GM12878 (cell line): ENCODE results near the gene GAB3.

Experiments used
- CHD1 ChIP-seq: IDR thresholded peaks from 2 replicates; pipeline ENCODE4 v1.6.1; 2012; ENCODE audit warnings: low read depth, low read length, improper control_type of control experiment
- CREM ChIP-seq: IDR thresholded peaks from 2 replicates; pipeline ENCODE4 v1.6.1; 2014; ENCODE audit warnings: antibody characterized with exemption, low read depth
- NKRF ChIP-seq: fragments of 450-650 bp; conservative IDR thresholded peaks from 2 replicates; pipeline ENCODE4 v1.6.1; 2017; ENCODE audit warnings: mild to moderate bottlenecking, moderate library complexity
- USF1 ChIP-seq: IDR thresholded peaks from 2 replicates; pipeline ENCODE4 v1.6.1; 2011; ENCODE audit warnings: borderline replicate concordance, low read depth, mild to moderate bottlenecking, moderate library complexity, mixed read lengths, low read length; ENCODE audit not compliant: insufficient read depth; ENCODE audit errors: extremely low read length
- ZSCAN29 ChIP-seq: fragments of 450-650 bp; IDR thresholded peaks from 2 replicates; pipeline ENCODE4 v1.6.1; 2017; ENCODE audit warnings: mild to moderate bottlenecking, moderate library complexity
- TF ChIP-seq, protein P1 (sequence below): fragments of 450-650 bp; IDR thresholded peaks from 2 replicates; pipeline ENCODE4 v1.6.1; 2014; ENCODE audit warnings: mild to moderate bottlenecking

DNA sequence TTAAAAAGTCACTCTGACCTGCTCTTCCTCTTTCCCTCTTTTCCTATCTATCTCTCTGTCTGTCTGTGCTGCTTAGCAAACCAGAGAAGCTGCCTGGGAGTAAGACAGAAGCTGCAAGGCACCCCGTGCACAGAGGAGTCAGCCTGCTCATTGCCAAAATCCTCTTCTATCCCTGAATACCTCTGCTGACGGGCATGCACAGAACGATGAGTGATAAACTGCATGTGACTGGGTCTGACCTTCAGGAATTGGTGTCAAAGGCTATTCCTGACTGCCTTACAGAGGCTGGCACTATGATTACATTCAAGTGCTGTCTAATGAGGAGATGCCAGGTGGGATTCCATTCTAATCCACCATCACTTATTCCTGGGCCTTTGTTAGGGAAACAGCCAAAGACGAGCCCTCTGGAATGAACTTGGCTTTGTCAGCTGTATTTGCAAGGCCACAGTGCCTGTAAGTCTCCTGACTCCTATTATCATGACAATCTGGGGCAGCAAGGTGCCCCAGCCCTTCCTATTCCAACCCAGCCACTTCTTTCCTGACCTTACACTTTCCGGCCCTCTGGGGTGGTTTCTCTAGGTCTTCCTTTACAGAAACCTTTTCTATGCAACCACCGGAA lies 52.1 kb downstream of the GAB3 start:
- TF ChIP-seq USF1 (no peak), ZSCAN29 (no peak), CREM (no peak), NKRF (no peak), CHD1 (no peak)
- TF ChIP-seq, protein P1, sequence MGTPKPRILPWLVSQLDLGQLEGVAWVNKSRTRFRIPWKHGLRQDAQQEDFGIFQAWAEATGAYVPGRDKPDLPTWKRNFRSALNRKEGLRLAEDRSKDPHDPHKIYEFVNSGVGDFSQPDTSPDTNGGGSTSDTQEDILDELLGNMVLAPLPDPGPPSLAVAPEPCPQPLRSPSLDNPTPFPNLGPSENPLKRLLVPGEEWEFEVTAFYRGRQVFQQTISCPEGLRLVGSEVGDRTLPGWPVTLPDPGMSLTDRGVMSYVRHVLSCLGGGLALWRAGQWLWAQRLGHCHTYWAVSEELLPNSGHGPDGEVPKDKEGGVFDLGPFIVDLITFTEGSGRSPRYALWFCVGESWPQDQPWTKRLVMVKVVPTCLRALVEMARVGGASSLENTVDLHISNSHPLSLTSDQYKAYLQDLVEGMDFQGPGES = no peak
